ENCODE data around the gene STK10. TPM values are rescaled to one million over a fixed set of nuclear protein-coding genes. Genes with fewer than 3 reads are reported as not detected.

The STK10 gene
- total and polyA plus RNA-seq, 2 of the 8 experiments (the other 6 are each of a cell fraction or from before 2014, with no cell fraction given), result 10.5 to 21.4 TPM

DNA sequence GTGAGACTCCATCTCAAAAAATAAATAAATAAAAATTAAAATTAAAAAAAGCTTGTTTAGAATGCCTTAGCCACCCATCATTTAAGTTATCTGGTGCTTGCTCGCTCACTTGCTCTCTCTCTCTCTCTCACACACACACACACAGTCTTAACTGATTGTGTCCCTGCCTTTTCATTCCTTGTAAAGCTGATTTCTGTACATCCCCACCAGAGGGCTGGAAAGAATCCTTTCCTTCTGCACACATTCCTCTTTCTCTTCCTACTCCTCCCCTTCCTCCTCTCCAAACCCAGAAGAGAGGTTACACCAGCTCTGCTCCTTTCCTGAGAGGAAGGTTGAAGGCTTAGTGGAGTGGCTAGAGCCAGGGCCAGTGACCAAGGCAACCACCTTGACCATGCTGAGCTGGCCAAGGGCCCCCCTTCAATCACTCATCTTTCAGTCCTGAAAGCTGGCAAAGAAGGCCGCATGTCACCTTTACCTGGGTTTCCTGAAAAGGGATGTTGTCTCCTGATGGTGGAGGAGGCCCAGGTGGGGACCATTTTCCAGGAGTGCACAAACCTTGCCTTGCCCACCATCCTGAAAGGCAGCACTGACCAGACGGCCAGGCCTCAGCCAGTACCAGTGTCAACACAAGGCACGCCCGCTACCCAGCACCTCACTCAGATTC is 25.6 kb downstream of the STK10 start (continued):
- TF ChIP-seq, protein P1, sequence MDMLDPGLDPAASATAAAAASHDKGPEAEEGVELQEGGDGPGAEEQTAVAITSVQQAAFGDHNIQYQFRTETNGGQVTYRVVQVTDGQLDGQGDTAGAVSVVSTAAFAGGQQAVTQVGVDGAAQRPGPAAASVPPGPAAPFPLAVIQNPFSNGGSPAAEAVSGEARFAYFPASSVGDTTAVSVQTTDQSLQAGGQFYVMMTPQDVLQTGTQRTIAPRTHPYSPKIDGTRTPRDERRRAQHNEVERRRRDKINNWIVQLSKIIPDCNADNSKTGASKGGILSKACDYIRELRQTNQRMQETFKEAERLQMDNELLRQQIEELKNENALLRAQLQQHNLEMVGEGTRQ (IDR thresholded peaks at IDR 0.05; ENCODE audit: low read length), result no peak

Measured in H1 (cell line).